Measurements from ENCODE around the gene LUC7L. TPM values are rescaled to one million over a fixed set of nuclear protein-coding genes. Genes with fewer than 3 reads are reported as not detected.

Gene LUC7L
- total and polyA plus RNA-seq, 2 of the 8 experiments (the other 6 are each of a cell fraction or from before 2014, with no cell fraction given), result 49.7 to 129 TPM

GRCh38 chr16:276426-277077 is 47.3 kb upstream of the LUC7L start:
- no peak overlapping the region for H2BK15ac ChIP-seq (ENCODE audit: low read length)
- H4K5ac ChIP-seq (ENCODE audit: insufficient read length, low read depth, low read length), result no peak overlapping the region
- H3K4me3 ChIP-seq (ENCODE audit: extremely low read depth in 1 of 4, insufficient read depth in 2 of 4, low read depth in 3 of 4, low read length in 4 of 4), result no peak overlapping the region
- H3K14ac ChIP-seq (ENCODE audit: insufficient read length), result no peak overlapping the region
- CTCF ChIA-PET (ENCODE audit: partially characterized antibody), result interaction anchor here (1.2 kb wide), 1 partner anchor 304 kb away, joined by 3 read pairs; no protein-coding TSS in a partner anchor
- no peak overlapping the region for H2BK12ac ChIP-seq (ENCODE audit: low read depth, low read length)
- no peaks in the 10 kb centered on the region for H3K79me1 ChIP-seq (ENCODE audit: low read depth, low read length)
- no peak overlapping the region for H2BK120ac ChIP-seq (replicated peaks; ENCODE audit: low read depth, low read length)
- FAIRE-seq (no peak), DNase-seq (ENCODE audit: low read depth in 1 of 2, low spot score in 2 of 2) (no peak)
- H3K4me1 ChIP-seq (replicated peaks in 1 of 4; ENCODE audit: control insufficient read depth in 3 of 4, insufficient read depth in 4 of 4, low read length in 3 of 4), result peaks cover 0 to 7% (median 5%) of the 10 kb centered on the region in 4 experiments; a peak in 5 of 7 replicates
- 0 out of 2 replicates have a peak, but pooled peaks have one; percentile 30 for TF ChIP-seq GABPA (IDR thresholded peaks at IDR 0.05; ENCODE audit: borderline replicate concordance, insufficient read depth, low read length)
- TF ChIP-seq CREB1 (IDR thresholded peaks at IDR 0.05), result no peak
- H3K56ac ChIP-seq (replicated peaks; ENCODE audit: insufficient read length, low read depth, low read length), result no peak overlapping the region
- peak overlapping the region; percentile 85 for H4K8ac ChIP-seq (ENCODE audit: extremely low read depth, insufficient read depth, low read length)
- H3K9me3 ChIP-seq (ENCODE audit: insufficient read depth in 2 of 2, low read depth in 1 of 2, low read length in 1 of 2), result no peaks in the 10 kb centered on the region
- H2AFZ ChIP-seq (ENCODE audit: low read length), result no peak overlapping the region
- no peaks in the 10 kb centered on the region for H3K36me3 ChIP-seq (ENCODE audit: control insufficient read depth in 2 of 4, insufficient read depth in 4 of 4, low read length in 3 of 4)
- peaks cover 0 to 3% of the 10 kb centered on the region in 2 experiments for H4K20me1 ChIP-seq (replicated peaks in 1 of 2; ENCODE audit: control insufficient read depth in 1 of 2, insufficient read depth in 2 of 2, low read length in 2 of 2)
- no peak overlapping the region for H3K9ac ChIP-seq (replicated peaks in 1 of 4; ENCODE audit: extremely low read depth in 1 of 4, low read depth in 3 of 4, low read length in 3 of 4)
- H3K27ac ChIP-seq (ENCODE audit: low read depth, low read length), result no peak overlapping the region
- no peak overlapping the region for H3K18ac ChIP-seq (ENCODE audit: extremely low read depth, low read length)
- H2BK20ac ChIP-seq (ENCODE audit: low read length), result no peak overlapping the region
- no peak overlapping the region for H2AK5ac ChIP-seq (ENCODE audit: low read depth, low read length)
- POLR2A ChIA-PET (ENCODE audit: partially characterized antibody), result interaction anchor here (0.6 to 2.7 kb wide), 4 partner anchors 10 to 67 kb away, joined by 3 to 6 read pairs (median 4); no protein-coding TSS in a partner anchor
- H3K79me2 ChIP-seq (ENCODE audit: control insufficient read depth in 1 of 2, insufficient read depth in 2 of 2, low read length in 2 of 2), result no peaks in the 10 kb centered on the region
- no peak overlapping the region for H4K91ac ChIP-seq (replicated peaks; ENCODE audit: insufficient read length, low read length)
- H3K4ac ChIP-seq (replicated peaks; ENCODE audit: insufficient read length, low read depth, low read length), result no peak overlapping the region
- H3K23me2 ChIP-seq (ENCODE audit: low read depth, low read length), result peaks cover 11% of the 10 kb centered on the region; the same call in 1 of the 2 replicates
- WGBS, 2 experiments (ENCODE audit: extremely low coverage in 1 of 2, insufficient coverage in 1 of 2, insufficient read length in 1 of 2, insufficient replicate concordance in 2 of 2, low coverage in 1 of 2, low lambda C conversion rate in 2 of 2, missing lambda C conversion rate in 1 of 2), result 91% methylated on average over 18 of the region's 20 CpGs; no CpG with 5 or more reads in 1 of the 2 experiments
- no peak overlapping the region for H2BK5ac ChIP-seq (ENCODE audit: low read depth, low read length)
- H3K4me2 ChIP-seq (ENCODE audit: insufficient read depth in 1 of 2, low read depth in 2 of 2, low read length in 2 of 2), result no peak overlapping the region
- peaks cover 17 to 49% (median 43%) of the 10 kb centered on the region in 4 experiments for H3K27me3 ChIP-seq (replicated peaks in 1 of 4; ENCODE audit: control insufficient read depth in 3 of 4, extremely low read depth in 1 of 4, insufficient read depth in 3 of 4, low read length in 3 of 4)
- H3K23ac ChIP-seq (ENCODE audit: insufficient read length), result no peak overlapping the region
